ENCODE results near the gene DYNLT4.
"Not testable (repeated sequence)": the region's sequence is repeated elsewhere in the genome, so short reads cannot be mapped to it uniquely, and the experiment has no call there.

DYNLT4 gene

DNA sequence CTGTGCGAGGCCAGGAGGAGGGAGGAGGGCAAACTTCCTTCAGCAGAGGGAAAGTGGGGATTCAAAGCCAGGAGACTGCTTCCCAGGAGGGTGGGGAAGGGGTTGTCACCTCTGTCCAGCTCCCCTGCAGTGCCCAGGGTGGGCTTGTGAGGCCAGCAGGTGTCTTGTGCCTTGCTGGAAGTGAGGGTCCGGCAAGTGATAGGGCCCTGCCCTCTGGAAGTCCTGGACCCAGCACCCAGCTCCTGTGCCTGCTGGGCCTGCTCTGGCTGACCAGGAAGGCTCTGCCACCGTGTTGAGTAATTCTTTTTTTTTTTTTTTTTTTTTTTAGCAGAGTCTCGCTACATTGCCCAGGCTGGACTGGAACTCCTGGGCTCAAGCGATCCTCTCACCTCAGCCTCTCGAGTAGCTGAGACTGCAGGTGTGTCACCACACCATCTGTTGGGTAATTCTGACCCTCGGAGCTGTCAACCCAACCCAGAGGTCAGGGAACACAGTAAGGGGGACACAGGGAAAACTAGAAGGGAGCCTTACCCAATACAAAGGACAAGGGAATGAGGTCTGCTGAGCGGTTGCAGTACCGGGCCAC lies 20.2 kb downstream of the DYNLT4 start:
- no peak for DNase-seq

DNA sequence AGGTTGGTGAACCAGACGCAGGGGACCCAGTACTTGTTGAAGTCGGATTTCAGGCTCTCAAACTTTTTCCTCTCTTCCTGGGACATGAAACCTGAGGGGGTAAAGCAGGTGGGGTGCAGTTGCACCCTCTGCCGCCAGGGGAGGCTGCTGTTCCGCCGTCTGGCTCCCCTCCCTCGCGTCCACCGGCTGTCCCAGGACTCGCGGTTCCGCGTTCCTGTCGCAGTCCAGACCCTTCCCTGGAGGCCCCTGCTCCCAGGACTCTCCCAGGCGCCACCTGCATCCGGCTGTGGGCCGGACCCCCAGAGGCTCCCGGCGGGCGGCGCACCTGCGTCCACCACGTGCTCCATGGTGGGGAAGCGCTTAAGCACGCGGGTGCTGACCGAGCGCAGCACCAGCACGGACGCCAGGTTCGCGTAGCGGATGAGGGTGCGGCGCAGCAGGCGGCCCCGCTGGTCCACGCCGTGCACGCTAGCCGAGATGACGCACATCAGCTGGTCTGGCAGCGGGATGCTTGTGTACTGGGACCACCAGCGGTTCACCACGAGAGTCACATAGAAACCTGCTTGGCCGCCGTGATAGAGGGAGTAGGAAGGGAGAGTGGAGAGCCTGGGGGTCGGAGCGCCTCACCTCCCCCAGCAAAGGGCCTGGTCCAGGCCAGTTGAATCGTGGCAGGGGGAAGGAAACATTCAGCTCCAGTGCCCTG lies 20.9 kb downstream of the DYNLT4 start:
- no peak for DNase-seq

DNA sequence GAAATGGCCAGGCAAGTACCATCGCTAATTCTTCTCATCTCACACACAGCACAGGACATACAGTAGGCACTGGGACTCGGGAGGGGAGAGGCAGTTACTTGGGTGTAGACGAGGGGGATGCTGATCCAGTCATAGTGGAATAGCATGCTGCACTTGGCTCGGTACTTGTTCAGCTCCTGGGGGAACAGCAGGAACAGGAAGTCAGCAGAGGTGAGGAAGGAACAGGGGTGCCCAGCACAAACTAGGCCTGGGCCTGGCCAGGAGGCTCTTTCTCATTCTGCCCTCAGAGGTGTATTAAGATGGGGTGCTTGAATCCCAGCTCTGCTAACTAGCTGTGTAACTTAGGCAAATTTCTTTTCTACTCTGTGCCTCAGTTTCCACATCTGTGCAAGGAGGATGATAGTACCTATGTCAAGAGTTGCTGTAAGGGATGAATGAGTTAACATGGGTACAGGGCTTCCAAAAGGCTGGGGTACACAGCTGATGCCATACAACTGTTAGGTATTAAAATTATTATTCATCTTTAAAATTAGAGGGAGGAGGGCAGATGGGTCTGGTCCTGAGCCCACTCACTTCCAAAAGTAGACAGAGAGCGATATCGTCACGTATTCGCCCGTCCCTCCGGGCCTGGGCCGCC lies 21.5 kb downstream of the DYNLT4 start:
- DNase-seq: no peak

DNA sequence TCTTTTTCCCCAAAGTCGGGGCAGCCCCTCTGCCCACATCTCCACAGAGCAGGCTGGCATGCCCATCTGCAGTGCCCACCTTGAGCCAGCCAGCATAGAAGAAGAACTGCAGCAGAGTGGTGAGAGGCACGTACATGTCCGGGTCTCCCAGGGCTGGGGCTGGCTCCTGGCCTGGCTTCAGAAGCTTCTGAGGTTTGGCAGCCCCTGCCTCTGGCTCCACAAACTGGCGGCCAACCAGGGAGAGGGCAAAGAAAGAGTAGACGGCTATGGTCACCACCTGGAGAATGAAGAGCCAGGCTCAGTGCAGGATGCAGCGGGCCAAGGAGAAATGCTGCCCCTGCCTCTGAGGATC lies 22.1 kb downstream of the DYNLT4 start:
- DNase-seq: no peak

DNA sequence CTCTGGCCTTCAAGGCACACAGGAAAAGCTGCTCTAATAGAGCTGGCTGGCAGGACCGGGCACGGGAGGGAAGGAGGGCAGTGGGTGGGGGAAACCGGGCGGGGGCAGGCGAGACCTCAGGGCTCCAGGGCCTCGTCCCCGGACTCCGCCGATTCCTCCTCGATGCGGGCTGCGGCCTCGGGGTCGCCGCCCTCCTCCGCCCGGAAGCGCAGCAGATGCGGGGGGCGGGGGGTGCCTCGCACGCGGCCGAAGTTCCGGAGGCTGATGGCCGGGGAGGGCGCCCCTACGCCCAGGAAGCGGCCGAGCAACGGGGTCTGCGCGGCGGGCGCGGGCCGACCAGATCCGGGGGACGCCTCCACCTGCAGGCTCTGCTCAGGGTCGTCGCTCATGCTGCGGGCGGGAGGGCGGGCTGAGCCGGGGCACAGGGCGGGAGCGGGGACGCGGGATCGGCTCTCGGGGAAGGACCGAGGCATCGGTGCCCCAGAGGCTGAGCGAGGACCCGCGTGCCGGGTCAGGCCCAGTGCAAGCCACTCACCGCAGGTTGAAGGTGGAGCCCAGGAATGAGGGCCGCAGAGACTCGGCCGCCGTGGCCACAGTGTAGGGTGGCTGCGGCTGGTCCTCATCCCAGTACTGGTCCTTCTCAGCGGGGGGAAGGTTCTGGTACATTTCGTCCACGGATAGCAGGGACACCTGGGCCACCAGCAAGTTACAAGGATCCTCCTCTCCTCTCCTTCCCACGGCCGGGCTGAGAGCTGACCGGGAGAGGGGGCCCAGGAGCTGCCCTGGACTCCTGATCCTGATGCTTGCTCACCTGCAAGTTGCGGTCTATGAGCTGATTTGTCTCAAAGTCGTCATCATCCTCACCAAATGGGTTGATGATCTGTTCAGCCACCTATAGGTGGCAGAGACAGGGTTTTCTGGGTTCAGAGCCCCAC lies 22.8 kb downstream of the DYNLT4 start:
- no peak for DNase-seq

DNA sequence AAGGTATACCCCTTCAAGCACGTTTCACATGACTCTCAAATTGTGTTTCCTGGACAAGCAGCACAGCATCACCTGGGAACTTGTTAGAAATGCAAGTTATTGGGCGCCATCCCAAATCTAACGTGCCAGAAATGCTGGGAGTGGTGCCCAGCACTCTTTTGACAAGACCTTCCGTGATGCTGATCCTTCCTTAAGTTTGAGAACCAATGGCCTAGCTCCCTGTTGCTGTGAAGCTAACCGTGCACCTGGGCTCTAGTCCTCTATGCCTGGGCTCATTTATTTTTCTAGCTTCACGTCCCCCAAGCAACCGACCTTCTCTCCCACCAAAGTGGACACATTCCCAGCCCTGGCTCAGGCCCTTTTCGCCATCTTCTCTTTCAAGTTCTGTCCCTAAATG lies 23.5 kb downstream of the DYNLT4 start:
- no peak for DNase-seq

DNA sequence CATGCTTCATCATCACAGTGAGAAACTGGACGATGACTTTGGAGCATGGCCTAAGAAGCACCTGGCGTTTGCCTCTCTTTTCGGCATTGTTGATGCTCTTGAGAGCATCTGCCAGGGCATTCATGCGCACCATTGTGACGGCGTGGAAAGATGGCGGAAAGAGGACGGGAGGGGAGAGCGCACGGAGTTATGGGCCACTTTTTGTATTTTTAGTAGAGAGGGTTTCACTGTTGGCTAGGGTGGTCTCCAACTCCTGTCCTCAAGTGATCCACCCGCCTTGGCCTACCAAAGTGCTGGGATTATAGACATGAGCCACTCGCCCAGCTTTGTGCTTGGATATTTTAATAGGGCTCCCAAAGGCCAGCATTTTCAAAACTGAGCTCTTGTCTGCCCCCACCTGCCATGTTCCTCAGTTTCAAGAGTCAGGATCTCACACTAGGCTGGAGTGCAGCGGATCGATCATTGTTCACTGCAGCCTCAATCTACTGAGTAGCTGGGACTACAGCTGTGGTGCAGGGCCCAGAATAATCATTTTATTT lies 26.5 kb downstream of the DYNLT4 start:
- DNase-seq: no peak

DNA sequence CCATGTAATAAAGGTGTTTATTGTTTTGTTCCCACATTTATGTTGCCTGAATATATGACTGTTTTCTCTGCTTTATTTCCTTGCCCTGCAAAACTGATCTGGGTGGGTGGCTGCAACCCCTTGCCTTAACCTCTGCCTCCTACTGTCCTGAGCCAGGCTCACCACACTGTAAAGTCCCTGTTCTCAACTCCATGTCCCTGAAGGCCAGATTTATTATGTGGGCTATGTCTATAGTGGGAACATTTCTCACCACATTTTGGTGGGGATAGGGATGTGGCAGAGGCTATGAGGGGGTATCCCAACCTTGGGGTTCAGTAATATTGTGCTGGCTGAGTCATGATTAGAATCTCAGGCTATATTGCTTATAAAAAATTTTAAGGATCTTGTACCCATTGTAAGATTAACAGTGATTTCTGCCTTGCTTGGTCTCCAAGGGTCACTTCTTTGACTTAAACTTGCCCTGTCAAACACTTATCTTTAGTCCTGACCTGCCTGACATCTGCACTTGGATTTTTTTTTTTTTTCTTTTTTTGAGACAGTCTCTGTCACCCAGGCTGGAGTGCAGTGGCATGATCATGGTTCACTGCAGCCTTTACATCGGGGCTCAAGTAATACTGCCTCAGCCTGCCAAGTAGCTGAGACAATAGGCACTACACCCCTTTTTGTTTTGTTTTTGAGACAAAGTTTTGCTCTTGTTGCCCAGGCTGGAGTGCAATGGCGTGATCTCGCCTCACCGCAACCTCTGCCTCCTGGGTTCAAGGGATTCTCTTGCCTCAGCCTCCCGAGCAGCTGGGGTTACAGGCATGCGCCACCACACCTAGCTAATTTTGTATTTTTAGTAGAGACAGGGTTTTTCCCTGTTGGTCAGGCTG lies 28.2 kb downstream of the DYNLT4 start:
- DNase-seq: no peak

DNA sequence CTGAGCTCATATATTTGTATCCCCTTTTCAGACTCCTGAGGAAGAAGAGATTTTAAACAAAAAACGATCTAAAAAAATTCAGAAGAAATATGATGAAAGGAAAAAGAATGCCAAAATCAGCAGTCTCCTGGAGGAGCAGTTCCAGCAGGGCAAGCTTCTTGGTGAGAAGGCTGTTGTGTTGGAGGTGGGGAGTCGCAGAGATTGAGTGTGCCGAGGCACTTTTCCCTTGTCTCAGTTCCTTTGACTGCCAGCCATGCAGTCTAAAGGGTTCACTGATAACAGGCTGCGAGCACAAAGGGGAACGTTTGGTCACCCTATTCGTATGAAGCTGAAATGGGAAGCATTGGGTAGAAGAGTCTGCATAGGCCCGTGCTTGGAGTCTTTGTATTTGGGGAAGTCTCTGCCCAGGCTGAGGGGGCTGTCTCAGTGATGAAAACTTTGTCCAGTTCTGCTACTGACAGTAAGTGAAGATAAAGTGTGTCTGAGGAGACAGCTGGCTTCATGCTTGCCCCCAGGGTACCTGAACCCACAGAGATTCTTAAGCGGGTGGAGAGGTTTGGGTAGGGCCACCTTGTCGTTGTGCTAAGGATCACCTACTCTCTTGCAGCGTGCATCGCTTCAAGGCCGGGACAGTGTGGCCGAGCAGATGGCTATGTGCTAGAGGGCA lies 29.0 kb downstream of the DYNLT4 start:
- no peak for DNase-seq

DNA sequence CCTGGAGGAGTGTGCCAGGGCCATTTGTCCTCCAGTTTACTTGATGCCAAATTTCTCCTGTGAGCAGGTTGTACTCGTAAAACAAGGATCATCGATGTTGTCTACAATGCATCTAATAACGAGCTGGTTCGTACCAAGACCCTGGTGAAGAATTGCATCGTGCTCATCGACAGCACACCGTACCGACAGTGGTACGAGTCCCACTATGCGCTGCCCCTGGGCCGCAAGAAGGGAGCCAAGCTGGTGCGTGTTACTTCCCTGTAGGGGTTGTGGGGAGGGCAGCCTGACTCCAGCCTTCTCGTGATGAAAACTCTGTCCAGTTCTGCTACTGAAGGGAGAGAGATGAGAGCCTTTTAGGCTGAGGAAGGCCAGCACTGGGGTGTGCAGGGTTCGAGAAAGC lies 29.6 kb downstream of the DYNLT4 start:
- DNase-seq: no peak

DNA sequence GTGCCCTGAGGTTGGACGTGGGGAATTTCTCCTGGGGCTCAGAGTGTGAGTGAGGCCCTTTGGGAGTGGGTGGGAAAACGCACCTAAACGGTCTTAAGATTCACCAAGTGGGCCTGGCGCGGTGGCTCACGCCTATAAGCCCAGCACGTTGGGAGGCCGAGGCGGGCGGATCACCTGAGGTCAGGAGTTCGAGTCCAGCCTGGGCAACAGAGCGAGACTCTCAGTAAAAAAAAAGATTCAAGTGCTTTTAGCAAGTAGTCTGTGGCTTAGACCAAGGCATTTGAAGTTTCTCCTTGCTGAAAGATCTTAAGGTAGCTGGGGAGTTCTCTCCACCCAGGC lies 30.5 kb downstream of the DYNLT4 start:
- no peak for DNase-seq

DNA sequence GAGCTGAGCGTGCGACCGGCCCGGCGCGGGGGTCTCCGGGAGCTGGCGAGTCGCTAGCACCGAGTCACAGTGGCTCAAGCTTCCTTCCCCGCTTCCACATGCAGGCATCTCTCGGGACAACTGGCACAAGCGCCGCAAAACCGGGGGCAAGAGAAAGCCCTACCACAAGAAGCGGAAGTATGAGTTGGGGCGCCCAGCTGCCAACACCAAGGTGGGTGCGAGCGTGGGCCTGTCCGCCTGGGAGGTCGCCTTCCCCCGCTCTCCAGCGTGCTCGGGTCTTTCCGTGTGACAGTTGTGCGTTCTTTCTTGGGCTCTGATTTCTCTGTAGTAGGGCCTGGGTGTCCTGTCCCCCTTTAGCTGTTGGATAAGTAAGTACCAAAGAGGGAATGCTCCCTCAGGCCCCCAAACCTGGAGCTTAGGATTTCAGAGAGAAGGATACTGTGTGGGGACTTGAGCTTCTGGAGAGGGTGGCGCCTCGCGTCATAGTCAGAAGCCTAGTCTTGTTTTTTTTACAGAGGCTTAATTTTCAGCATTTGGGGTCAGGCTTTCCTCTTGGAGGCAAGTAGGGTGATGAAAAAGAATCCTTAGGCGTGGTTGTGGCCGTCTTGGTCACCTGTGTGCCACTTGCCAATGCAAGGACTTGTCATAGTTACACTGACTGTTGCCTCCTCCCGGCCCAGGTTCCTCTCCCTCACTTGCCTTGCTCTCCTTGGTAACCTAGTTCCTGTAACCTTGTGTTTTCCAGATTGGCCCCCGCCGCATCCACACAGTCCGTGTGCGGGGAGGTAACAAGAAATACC lies 31.0 kb downstream of the DYNLT4 start:
- no peak for DNase-seq

DNA sequence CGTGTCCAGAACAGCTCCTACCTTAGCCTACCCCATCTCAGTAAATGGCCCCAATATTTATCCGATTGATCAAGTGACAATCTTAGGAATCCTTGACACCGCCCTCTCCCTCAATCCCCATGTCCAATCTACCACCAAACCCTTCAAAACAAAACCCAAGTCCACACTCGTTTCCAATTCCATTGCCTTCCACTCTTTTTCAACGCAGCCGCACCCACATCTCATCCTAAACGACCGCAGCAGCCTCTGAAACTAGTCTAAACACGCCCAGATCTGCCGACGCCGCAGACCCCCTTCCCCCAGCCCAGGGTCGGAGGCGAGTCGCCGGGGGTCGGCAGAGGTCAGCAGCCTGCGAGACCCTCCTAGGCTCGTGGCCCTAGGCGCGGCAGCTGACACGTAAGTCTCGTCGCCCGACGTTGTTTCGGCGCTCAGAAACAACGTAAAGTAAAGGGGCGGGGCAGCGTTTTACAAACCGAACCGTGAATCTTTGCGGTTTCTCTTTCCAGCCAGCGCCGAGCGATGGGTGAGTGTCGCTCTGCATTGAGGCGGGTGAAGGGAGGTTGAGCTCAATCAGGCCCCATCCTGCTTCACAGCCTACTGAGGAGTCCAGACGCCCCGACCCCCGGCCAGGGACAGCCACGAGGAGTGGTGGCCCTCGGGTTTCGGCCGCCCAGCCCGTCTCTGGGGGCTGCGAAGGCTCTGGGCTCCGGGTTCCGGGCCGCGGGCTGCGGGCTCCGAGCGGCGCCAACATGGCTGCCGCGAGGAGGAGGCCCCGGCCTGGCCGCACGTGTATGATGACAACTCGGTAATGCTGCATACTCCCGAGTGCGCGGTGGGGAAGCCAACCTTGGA lies 31.8 kb downstream of the DYNLT4 start, which contains the start of gene RPS8:
Gene RPS8, plus strand, starts transcription at position 463 of the 852 bp plus-strand sequence. Its CDS starts 57 bp downstream, at position 520.
- DNase-seq: peak; percentile 88

DNA sequence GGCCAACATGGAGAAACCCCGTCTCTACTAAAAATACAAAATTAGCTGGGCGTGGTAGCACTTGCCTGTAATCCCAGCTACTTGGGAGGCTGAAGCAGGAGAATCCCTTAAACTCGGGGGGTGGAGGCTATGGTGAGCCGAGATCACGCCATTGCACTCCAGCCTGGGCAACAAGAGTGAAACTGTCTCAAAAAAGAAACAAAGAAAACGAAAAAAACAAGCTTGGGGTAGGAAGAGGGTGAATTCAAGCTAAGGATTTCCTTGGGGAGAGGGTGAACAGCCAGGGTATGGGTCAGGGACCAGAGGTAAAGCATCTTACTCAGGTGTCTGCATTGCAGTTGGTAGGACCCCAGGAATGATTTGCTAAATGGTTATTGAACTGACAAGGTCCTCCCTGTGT lies 40.7 kb downstream of the DYNLT4 start:
- DNase-seq: not testable (repeated sequence)

DNA sequence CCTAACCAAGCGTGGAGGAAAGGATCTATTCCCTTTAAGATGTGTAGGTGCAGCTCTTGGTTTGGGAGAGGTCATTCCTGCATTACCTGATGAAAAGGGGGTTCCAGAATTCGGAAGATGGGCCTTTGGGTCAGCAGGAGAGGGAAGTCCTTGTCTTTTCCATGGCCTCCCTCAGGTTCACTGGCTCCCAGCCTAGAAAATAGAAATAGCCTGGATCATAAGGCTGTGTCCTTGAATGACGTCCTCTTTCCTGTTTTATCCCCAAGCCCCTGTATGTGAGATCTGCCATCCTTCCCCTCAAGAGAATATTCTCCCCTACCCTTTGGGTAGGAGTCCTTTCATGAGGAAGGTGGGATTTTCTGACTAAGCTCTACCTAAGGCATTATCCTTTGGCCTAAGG lies 46.3 kb downstream of the DYNLT4 start:
- DNase-seq: no peak

DNA sequence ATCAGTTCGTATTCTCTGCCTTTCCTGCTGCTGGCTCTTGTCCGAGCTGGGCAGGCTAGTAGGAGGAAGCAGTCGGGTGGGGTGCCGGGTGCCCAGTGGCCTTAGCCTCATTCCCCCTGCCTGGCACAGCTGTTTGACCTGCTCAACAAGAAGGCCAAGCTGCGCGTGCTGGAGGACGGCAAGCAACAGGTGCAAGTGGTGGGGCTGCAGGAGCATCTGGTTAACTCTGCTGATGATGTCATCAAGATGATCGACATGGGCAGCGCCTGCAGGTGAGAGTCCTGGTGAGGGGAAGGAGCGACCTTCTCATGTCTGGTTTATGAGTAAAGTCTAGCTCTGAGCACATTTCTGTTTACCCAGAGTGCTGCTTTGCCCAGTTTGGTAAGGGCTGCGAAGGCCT lies 48.1 kb downstream of the DYNLT4 start:
- DNase-seq: no peak

DNA sequence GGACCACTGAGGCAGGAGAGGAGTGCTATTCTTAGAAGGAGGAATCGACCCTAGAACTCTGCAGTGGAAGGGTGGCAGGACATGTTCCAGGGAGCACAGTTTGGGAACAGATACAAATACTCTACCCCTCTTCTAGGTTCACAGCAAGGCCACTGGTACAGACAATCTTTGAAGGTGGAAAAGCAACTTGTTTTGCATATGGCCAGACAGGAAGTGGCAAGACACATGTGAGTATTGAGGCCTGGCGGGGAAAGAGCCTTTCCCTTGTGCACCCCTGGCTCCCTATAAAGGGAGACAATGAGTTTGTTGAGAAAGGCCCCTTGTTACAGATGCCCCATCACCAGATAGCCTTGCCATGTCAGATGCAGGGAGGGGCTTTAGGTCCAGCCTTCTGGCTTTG lies 49.7 kb downstream of the DYNLT4 start:
- no peak for DNase-seq
